Stimulated activated CD4-positive, alpha-beta T cell treated with anti-CD3 and anti-CD28 coated beads, Interleukin-15, amount 100 ng/mL, for 48 hours (primary cell): ENCODE measurements around the gene TMEM18.

Experiments
- DNase-seq, 2 donors: peaks; one replicate each; pipeline ENCODE4 v3.0.0-alpha.2; 2020; ENCODE audit warnings: low read depth in 2 of 2

The TMEM18 gene

GRCh38 chr2:620471-621302 is 56.5 kb downstream of the TMEM18 start:
- DNase-seq = no peak

- no peak for DNase-seq
These were observed 57.2 kb downstream of the TMEM18 start for GRCh38 chr2:620004-620403.

- DNase-seq = no peak
These were observed 58.7 kb downstream of the TMEM18 start for GRCh38 chr2:618422-618990.

DNA sequence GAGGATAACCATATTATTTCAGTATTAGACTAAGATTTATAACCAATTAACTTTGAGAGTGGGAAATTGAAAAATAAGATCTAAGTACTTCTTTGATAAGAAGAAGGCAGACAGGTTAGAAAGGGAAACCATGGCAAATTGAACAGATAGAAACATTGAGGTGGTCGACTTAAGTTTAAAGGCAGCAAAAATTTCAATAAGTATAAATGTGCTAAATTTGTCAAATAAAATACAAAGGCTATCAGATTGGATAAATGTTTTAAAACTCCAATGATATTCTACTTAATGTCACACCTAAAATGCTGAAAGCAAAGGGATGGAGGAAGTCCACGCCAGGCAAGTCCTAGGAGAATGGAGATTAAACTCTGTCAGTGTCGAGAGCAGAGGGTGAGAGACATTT is 59.2 kb downstream of the TMEM18 start:
- no peak for DNase-seq
